ENCODE results near the gene ZC3HAV1. TPM values are rescaled to one million over a fixed set of nuclear protein-coding genes. Genes with fewer than 3 reads are reported as not detected.

ZC3HAV1 gene
- total and polyA plus RNA-seq, 10 of the 15 experiments (the other 5 are each of a cell fraction or from before 2014, with no cell fraction given): 18.5 to 55.3 (median 44.7) TPM

- TF ChIP-seq ATF2 (IDR thresholded peaks at IDR 0.05; ENCODE audit: low read length) (no peak), KDM1A (IDR thresholded peaks at IDR 0.05; ENCODE audit: borderline replicate concordance) (no peak)
Measured at GRCh38 chr7:139115104-139115503, 5.6 kb upstream of the ZC3HAV1 start (continued).

GRCh38 chr7:139114585-139114984, 5.1 kb upstream of the ZC3HAV1 start:
- ChIA-PET CTCF (interaction anchor here (1.5 kb wide), 1 partner anchor 40 kb away, joined by 5 read pairs; no protein-coding TSS in a partner anchor), POLR2A (interaction anchor here (2.4 kb wide), 1 partner anchor 19 kb away, joined by 7 read pairs; no protein-coding TSS in a partner anchor), RAD21 (ENCODE audit: unreplicated experiment) (no interaction called here), SMC1A (ENCODE audit: uncharacterized antibody, unreplicated experiment) (interaction anchor here (0.8 kb wide), 1 partner anchor 20 kb away, joined by 5 read pairs; no protein-coding TSS in a partner anchor)
- in situ Hi-C loops (cut with MboI): loop anchor here (5.0 to 10.0 kb wide), 2 partner anchors 243 to 940 kb away; partner anchors contain the start of gene LUC7L2
- H3K79me2 ChIP-seq (ENCODE audit: control insufficient read depth, insufficient read depth, low read length): peaks cover 6% of the 10 kb centered on the region
- H2AFZ ChIP-seq (ENCODE audit: control insufficient read depth, low read depth, low read length): no peak overlapping the region
- no peaks in the 10 kb centered on the region; the same call in 1 of the 3 replicates for H3K9me3 ChIP-seq (replicated peaks; ENCODE audit: control insufficient read depth, insufficient read depth, low read length)
- no peak overlapping the region for H3K4me2 ChIP-seq (ENCODE audit: control insufficient read depth, insufficient read depth)
- WGBS (ENCODE audit: insufficient coverage, insufficient replicate concordance, low lambda C conversion rate, missing lambda C conversion rate): 70% methylated on average over 5 of the region's 5 CpGs
- intact Hi-C loops (cut with micrococcal nuclease; ENCODE audit: unreplicated experiment): no loop called here
- ATAC-seq (no peak), DNase-seq (ENCODE audit: low read depth, low spot score) (no peak), FAIRE-seq (no peak)
- H3K36me3 ChIP-seq (ENCODE audit: control insufficient read depth in 2 of 2, insufficient read depth in 2 of 2, low read length in 1 of 2): no peaks in the 10 kb centered on the region
- BruUV-seq (replicated peaks): no TSS peak
- no peaks in the 10 kb centered on the region for H3K27me3 ChIP-seq (replicated peaks in 1 of 2; ENCODE audit: control insufficient read depth in 2 of 2, insufficient read depth in 2 of 2, low read length in 1 of 2)
- no peaks in the 10 kb centered on the region for H4K20me1 ChIP-seq (ENCODE audit: control insufficient read depth, insufficient read depth)
- H3K9ac ChIP-seq (ENCODE audit: control insufficient read depth, insufficient read depth, low read length): no peak overlapping the region
- H3K27ac ChIP-seq (ENCODE audit: control insufficient read depth, insufficient read depth): no peak overlapping the region
- H3K4me3 ChIP-seq: no peak overlapping the region
- H3K4me1 ChIP-seq (ENCODE audit: control insufficient read depth, insufficient read depth, low read length): peaks cover 28% of the 10 kb centered on the region
- TF ChIP-seq ZNF687 (IDR thresholded peaks at IDR 0.05) (no peak), CBX3 (IDR thresholded peaks at IDR 0.05; ENCODE audit: borderline replicate concordance, low read depth) (no peak), JUNB (IDR thresholded peaks at IDR 0.05) (no peak), ASH2L (IDR thresholded peaks at IDR 0.05; ENCODE audit: borderline replicate concordance, low read depth) (no peak), SRF (IDR thresholded peaks at IDR 0.05; ENCODE audit: low read depth in 2 of 2, low read length in 2 of 2) (no peak), HDGF (IDR thresholded peaks at IDR 0.05) (no peak), NR2C2 (IDR thresholded peaks at IDR 0.05; ENCODE audit: borderline replicate concordance, control insufficient read depth, insufficient read length, low read depth) (no peak), SMARCA5 (IDR thresholded peaks at IDR 0.05) (no peak), HDAC2 (IDR thresholded peaks at IDR 0.05) (no peak), ZNF274 (IDR thresholded peaks at IDR 0.05; ENCODE audit: insufficient read depth, insufficient read length) (no peak), BCL3 (IDR thresholded peaks at IDR 0.05; ENCODE audit: borderline replicate concordance, insufficient read depth, low read depth, low read length, poor library complexity, severe bottlenecking) (no peak), FOS (IDR thresholded peaks at IDR 0.05; ENCODE audit: borderline replicate concordance, extremely low read depth, insufficient read length) (no peak), STAT3 (IDR thresholded peaks at IDR 0.05; ENCODE audit: low read depth, low read length) (no peak)

Data from GM12878 (cell line).